Parathyroid adenoma (tissue), 2 donors: ENCODE measurements around the gene CYTH2.

Experiments
- H2AFZ ChIP-seq: fragments of 300-600 bp; sonication (generic); one replicate; pipeline ENCODE4 v1.7.0; 2017; ENCODE audit warnings: antibody characterized with exemption, mild to moderate bottlenecking
- H3K27ac ChIP-seq: fragments of 300-600 bp; sonication (generic); one replicate; pipeline ENCODE4 v1.7.0; 2017
- H3K27me3 ChIP-seq: fragments of 300-600 bp; sonication (generic); one replicate; pipeline ENCODE4 v1.7.0; 2017; ENCODE audit warnings: low read length; ENCODE audit not compliant: control insufficient read depth, insufficient read depth
- H3K36me3 ChIP-seq: fragments of 300-600 bp; sonication (generic); one replicate; pipeline ENCODE4 v1.7.0; 2017; ENCODE audit warnings: low read length; ENCODE audit not compliant: control insufficient read depth, insufficient read depth
- H3K4me1 ChIP-seq: fragments of 300-600 bp; sonication (generic); one replicate; pipeline ENCODE4 v1.7.0; 2017; ENCODE audit warnings: control low read depth
- H3K4me2 ChIP-seq: fragments of 300-600 bp; sonication (generic); one replicate; pipeline ENCODE4 v1.7.0; 2017; ENCODE audit warnings: low read length
- H3K4me3 ChIP-seq: fragments of 300-600 bp; sonication (generic); one replicate; pipeline ENCODE4 v1.7.0; 2017; ENCODE audit warnings: low read depth, low read length
- H3K79me2 ChIP-seq: fragments of 300-600 bp; sonication (generic); one replicate; pipeline ENCODE4 v1.7.0; 2017; ENCODE audit warnings: control low read depth
- H3K9ac ChIP-seq: fragments of 300-600 bp; sonication (generic); one replicate; pipeline ENCODE4 v1.7.0; 2017; ENCODE audit warnings: mild to moderate bottlenecking
- H3K9me3 ChIP-seq: fragments of 300-600 bp; sonication (generic); one replicate; pipeline ENCODE4 v1.7.0; 2017; ENCODE audit warnings: low read length; ENCODE audit not compliant: control insufficient read depth
- TF ChIP-seq, protein P1 (sequence below): fragments of 300-600 bp; sonication (generic); IDR thresholded peaks from one replicate; pipeline ENCODE4 v1.7.0; 2017; ENCODE audit warnings: antibody characterized with exemption, mild to moderate bottlenecking
- donor health status: primary hyperparathyroidism.

CYTH2 gene

DNA sequence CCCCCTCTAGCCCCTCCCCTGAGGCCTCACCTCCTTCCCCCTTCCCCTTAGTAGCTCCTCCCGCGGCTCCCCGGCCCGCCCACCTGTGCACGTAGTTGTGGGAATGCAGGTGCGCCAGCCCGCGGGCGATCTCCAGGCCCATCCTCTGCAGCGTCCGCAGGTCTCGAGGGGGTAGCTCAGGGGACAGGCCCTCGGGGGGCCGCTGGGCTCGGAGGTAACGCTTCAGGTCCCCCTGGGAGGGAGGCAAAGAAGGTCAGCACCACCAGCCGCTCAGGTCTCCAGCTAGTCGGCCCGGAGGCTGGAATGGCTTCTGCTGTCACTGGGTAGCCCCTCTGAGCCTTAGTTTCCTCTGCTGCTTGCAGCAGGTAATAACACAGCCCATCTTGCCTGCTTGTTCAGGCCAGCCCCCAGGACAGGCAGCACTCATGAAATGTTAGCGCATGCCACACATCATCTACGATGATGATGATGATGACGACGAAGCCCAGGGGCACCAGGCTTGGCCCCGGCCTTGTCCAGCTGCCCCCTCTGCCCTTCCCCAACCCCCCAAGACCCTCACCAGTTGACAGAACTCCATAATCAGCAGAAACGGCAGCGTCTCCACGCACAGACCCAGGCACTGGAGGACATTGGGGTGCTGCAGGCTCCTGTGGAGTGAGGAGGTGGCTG lies 33.3 kb downstream of the CYTH2 start:
- Histone ChIP-seq H3K9me3 (no peaks in the 10 kb centered on the region), H3K4me3 (peak overlapping the region; percentile 57), H3K9ac (no peak overlapping the region), H2AFZ (no peak overlapping the region), H3K27me3 (no peaks in the 10 kb centered on the region), H3K4me2 (peak overlapping the region; percentile 80), H3K27ac (no peak overlapping the region), H3K36me3 (no peaks in the 10 kb centered on the region), H3K4me1 (no peaks in the 10 kb centered on the region), H3K79me2 (no peaks in the 10 kb centered on the region)
- TF ChIP-seq, protein P1, sequence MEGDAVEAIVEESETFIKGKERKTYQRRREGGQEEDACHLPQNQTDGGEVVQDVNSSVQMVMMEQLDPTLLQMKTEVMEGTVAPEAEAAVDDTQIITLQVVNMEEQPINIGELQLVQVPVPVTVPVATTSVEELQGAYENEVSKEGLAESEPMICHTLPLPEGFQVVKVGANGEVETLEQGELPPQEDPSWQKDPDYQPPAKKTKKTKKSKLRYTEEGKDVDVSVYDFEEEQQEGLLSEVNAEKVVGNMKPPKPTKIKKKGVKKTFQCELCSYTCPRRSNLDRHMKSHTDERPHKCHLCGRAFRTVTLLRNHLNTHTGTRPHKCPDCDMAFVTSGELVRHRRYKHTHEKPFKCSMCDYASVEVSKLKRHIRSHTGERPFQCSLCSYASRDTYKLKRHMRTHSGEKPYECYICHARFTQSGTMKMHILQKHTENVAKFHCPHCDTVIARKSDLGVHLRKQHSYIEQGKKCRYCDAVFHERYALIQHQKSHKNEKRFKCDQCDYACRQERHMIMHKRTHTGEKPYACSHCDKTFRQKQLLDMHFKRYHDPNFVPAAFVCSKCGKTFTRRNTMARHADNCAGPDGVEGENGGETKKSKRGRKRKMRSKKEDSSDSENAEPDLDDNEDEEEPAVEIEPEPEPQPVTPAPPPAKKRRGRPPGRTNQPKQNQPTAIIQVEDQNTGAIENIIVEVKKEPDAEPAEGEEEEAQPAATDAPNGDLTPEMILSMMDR: no peak

DNA sequence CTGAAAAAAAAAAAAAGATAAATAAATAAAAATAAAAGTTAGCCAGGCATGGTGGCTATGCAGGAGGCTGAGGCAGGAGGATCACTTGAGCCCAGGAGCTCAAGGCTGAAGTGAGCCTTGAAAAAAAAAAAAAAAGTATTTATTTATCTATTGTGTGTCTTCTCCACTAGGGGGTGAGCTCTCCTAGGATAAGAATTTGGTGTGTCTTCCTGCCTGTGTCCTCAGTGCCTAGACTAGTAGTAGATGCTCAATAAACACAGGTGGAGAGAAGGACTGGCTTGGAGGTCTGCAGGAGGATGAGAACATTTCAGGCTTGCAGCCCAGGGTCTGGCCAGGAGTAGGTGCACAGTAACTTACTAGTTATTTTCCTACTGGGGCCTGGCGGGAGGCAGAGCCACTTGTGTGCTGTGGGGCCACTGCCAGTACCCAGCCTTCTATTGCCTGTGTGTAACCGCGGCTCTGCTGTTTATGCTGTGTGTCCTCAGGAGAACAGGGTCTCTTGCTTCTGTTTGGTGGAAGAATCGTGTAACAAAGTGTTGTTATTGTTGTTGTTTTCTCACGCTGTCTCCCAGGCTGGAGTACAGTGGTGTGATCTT lies 37.1 kb downstream of the CYTH2 start:
- Histone ChIP-seq H3K4me1 (peaks cover 5% of the 10 kb centered on the region), H3K9me3 (no peaks in the 10 kb centered on the region), H3K27ac (no peak overlapping the region), H3K36me3 (no peaks in the 10 kb centered on the region), H2AFZ (no peak overlapping the region), H3K27me3 (no peaks in the 10 kb centered on the region), H3K9ac (no peak overlapping the region), H3K4me3 (no peak overlapping the region), H3K4me2 (no peak overlapping the region), H3K79me2 (no peaks in the 10 kb centered on the region)
- TF ChIP-seq, protein P1: peak; percentile 68

DNA sequence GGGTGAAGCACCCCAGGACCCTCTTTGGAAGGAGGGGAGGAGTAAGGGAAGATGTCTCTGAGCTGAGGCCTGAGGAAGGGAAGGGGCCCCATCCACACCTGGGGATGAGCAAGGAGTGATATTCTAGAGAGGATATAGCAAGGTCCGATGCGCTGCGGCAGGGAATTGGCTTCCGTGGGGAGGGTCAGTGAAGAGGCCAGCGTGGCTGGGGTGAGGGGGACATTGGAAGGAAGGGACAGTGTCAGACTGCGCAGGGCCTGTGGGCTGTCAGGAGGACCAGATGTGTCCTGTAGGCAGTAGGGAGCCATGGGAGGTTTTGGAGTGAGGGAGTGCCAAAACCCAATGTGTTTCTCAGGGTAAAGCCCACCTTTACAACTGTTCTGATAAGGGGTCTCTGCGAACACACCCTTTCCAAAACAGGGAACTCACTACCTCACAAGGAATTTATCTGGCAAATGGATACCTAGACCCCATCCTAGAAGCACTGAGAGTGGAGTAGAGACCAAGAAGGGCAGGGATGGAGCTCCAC lies 38.8 kb downstream of the CYTH2 start:
- no peaks in the 10 kb centered on the region for H3K36me3 ChIP-seq
- no peak overlapping the region for H3K27ac ChIP-seq
- H3K27me3 ChIP-seq: no peaks in the 10 kb centered on the region
- H3K9me3 ChIP-seq: no peaks in the 10 kb centered on the region
- no peaks in the 10 kb centered on the region for H3K79me2 ChIP-seq
- peaks cover 11% of the 10 kb centered on the region for H3K4me1 ChIP-seq
- no peak overlapping the region for H2AFZ ChIP-seq
- no peak overlapping the region for H3K4me2 ChIP-seq
- no peak overlapping the region for H3K4me3 ChIP-seq
- TF ChIP-seq, protein P1: no peak
- no peak overlapping the region for H3K9ac ChIP-seq

DNA sequence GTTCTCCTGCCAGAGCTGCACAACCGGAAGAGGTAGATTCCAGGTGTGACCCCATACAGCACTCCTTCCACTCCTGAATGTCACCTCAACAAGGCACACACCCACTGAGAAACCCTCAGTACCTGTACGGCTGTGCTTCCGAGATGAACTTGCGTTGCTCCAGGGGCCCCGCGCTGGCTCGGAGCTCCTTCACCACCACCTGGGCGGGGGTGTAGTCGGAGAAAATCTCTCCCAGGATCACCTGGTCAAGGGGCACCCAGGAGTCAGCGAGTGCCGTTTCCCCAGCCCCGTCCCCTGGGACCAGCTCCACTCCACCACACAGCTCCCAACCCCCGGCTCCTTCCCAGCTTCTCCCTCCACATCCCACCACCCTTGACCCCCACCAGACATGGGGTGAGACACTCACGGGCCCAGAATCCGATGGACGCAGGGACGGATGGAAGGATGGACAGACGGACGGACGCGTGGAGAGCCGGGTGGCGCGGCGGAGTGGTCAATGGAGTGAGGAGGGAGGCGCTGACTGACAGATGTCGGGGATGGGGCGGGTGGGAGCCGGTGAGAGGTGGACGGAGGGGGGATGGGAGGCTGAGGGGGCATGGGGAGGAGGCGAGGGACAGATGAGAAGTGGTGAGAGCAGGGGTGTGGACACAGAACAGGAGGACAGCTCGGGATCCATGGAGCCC lies 39.7 kb downstream of the CYTH2 start:
- H2AFZ ChIP-seq: no peak overlapping the region
- H3K27ac ChIP-seq: no peak overlapping the region
- H3K4me2 ChIP-seq: no peak overlapping the region
- TF ChIP-seq, protein P1: no peak
- H3K79me2 ChIP-seq: no peaks in the 10 kb centered on the region
- H3K27me3 ChIP-seq: no peaks in the 10 kb centered on the region
- H3K36me3 ChIP-seq: no peaks in the 10 kb centered on the region
- peaks cover 11% of the 10 kb centered on the region for H3K4me1 ChIP-seq
- no peaks in the 10 kb centered on the region for H3K9me3 ChIP-seq
- H3K4me3 ChIP-seq: no peak overlapping the region
- no peak overlapping the region for H3K9ac ChIP-seq
